Measurements from ENCODE around the gene ZFAND3.

ZFAND3 gene

GRCh38 chr6:38170666-38171355 is 351.3 kb downstream of the ZFAND3 start:
- no peak for DNase-seq (ENCODE audit: low read depth)
- H3K36me3 ChIP-seq (ENCODE audit: control insufficient read depth, insufficient read depth, low read length, severe bottlenecking), result peaks cover 4% of the 10 kb centered on the region
- no peaks in the 10 kb centered on the region for H3K27me3 ChIP-seq (replicated peaks; ENCODE audit: control insufficient read depth, insufficient read depth, low read length)
- H3K4me1 ChIP-seq (ENCODE audit: control insufficient read depth, insufficient read depth, low read length), result peaks cover 5% of the 10 kb centered on the region
- no peaks in the 10 kb centered on the region for H3K9me3 ChIP-seq (ENCODE audit: control insufficient read depth, low read length)
- no peak overlapping the region for H3K4me3 ChIP-seq (ENCODE audit: low read length)
- no peak overlapping the region for H3K9ac ChIP-seq (ENCODE audit: low read length)

- H3K9ac ChIP-seq (ENCODE audit: low read length), result no peak overlapping the region
- no peaks in the 10 kb centered on the region for H3K27me3 ChIP-seq (replicated peaks; ENCODE audit: control insufficient read depth, insufficient read depth, low read length)
- DNase-seq (ENCODE audit: low read depth), result no peak
- H3K36me3 ChIP-seq (ENCODE audit: control insufficient read depth, insufficient read depth, low read length, severe bottlenecking), result peaks cover 4% of the 10 kb centered on the region
- no peak overlapping the region for H3K4me3 ChIP-seq (ENCODE audit: low read length)
- no peaks in the 10 kb centered on the region for H3K9me3 ChIP-seq (ENCODE audit: control insufficient read depth, low read length)
- H3K4me1 ChIP-seq (ENCODE audit: control insufficient read depth, insufficient read depth, low read length), result peaks cover 5% of the 10 kb centered on the region
Observed at GRCh38 chr6:38171997-38172738, 352.6 kb downstream of the ZFAND3 start.

GRCh38 chr6:38172739-38173410 is 353.3 kb downstream of the ZFAND3 start:
- H3K27me3 ChIP-seq (replicated peaks; ENCODE audit: control insufficient read depth, insufficient read depth, low read length), result no peaks in the 10 kb centered on the region
- peaks cover 4% of the 10 kb centered on the region for H3K36me3 ChIP-seq (ENCODE audit: control insufficient read depth, insufficient read depth, low read length, severe bottlenecking)
- H3K9me3 ChIP-seq (ENCODE audit: control insufficient read depth, low read length), result no peaks in the 10 kb centered on the region
- DNase-seq (ENCODE audit: low read depth), result no peak
- H3K4me3 ChIP-seq (ENCODE audit: low read length), result no peak overlapping the region
- H3K4me1 ChIP-seq (ENCODE audit: control insufficient read depth, insufficient read depth, low read length), result peaks cover 5% of the 10 kb centered on the region
- no peak overlapping the region for H3K9ac ChIP-seq (ENCODE audit: low read length)

- Histone ChIP-seq H3K9me3 (ENCODE audit: control insufficient read depth, low read length) (no peaks in the 10 kb centered on the region), H3K27me3 (replicated peaks; ENCODE audit: control insufficient read depth, insufficient read depth, low read length) (no peaks in the 10 kb centered on the region), H3K4me1 (ENCODE audit: control insufficient read depth, insufficient read depth, low read length) (peaks cover 5% of the 10 kb centered on the region), H3K9ac (ENCODE audit: low read length) (no peak overlapping the region), H3K4me3 (ENCODE audit: low read length) (no peak overlapping the region), H3K36me3 (ENCODE audit: control insufficient read depth, insufficient read depth, low read length, severe bottlenecking) (peaks cover 4% of the 10 kb centered on the region)
- DNase-seq (ENCODE audit: low read depth), result no peak
Observed at GRCh38 chr6:38173909-38174308, 354.4 kb downstream of the ZFAND3 start.

- DNase-seq (ENCODE audit: low read depth), result no peak
- H3K36me3 ChIP-seq (ENCODE audit: control insufficient read depth, insufficient read depth, low read length, severe bottlenecking), result peaks cover 4% of the 10 kb centered on the region
- no peak overlapping the region for H3K4me3 ChIP-seq (ENCODE audit: low read length)
- peaks cover 5% of the 10 kb centered on the region for H3K4me1 ChIP-seq (ENCODE audit: control insufficient read depth, insufficient read depth, low read length)
- H3K9ac ChIP-seq (ENCODE audit: low read length), result no peak overlapping the region
- no peaks in the 10 kb centered on the region for H3K27me3 ChIP-seq (replicated peaks; ENCODE audit: control insufficient read depth, insufficient read depth, low read length)
- H3K9me3 ChIP-seq (ENCODE audit: control insufficient read depth, low read length), result no peaks in the 10 kb centered on the region
Observed at GRCh38 chr6:38174315-38174714, 354.8 kb downstream of the ZFAND3 start.

GRCh38 chr6:38174806-38175495 is 355.4 kb downstream of the ZFAND3 start:
- DNase-seq (ENCODE audit: low read depth), result no peak
- Histone ChIP-seq H3K9me3 (ENCODE audit: control insufficient read depth, low read length) (no peaks in the 10 kb centered on the region), H3K36me3 (ENCODE audit: control insufficient read depth, insufficient read depth, low read length, severe bottlenecking) (peaks cover 4% of the 10 kb centered on the region), H3K27me3 (replicated peaks; ENCODE audit: control insufficient read depth, insufficient read depth, low read length) (no peaks in the 10 kb centered on the region), H3K4me3 (ENCODE audit: low read length) (no peak overlapping the region), H3K9ac (ENCODE audit: low read length) (no peak overlapping the region), H3K4me1 (ENCODE audit: control insufficient read depth, insufficient read depth, low read length) (peaks cover 5% of the 10 kb centered on the region)

GRCh38 chr6:38175786-38176185 is 356.3 kb downstream of the ZFAND3 start:
- no peaks in the 10 kb centered on the region for H3K27me3 ChIP-seq (replicated peaks; ENCODE audit: control insufficient read depth, insufficient read depth, low read length)

GRCh38 chr6:38176797-38177751 is 357.5 kb downstream of the ZFAND3 start:
- H3K9me3 ChIP-seq (ENCODE audit: control insufficient read depth, low read length), result no peaks in the 10 kb centered on the region
- H3K9ac ChIP-seq (ENCODE audit: low read length), result no peak overlapping the region
- H3K4me1 ChIP-seq (ENCODE audit: control insufficient read depth, insufficient read depth, low read length), result peaks cover 5% of the 10 kb centered on the region
- H3K36me3 ChIP-seq (ENCODE audit: control insufficient read depth, insufficient read depth, low read length, severe bottlenecking), result peaks cover 4% of the 10 kb centered on the region
- H3K27me3 ChIP-seq (replicated peaks; ENCODE audit: control insufficient read depth, insufficient read depth, low read length), result no peaks in the 10 kb centered on the region
- DNase-seq (ENCODE audit: low read depth), result no peak
- no peak overlapping the region for H3K4me3 ChIP-seq (ENCODE audit: low read length)

More at GRCh38 chr6:38175786-38176185, 356.3 kb downstream of the ZFAND3 start:
- H3K36me3 ChIP-seq (ENCODE audit: control insufficient read depth, insufficient read depth, low read length, severe bottlenecking), result peaks cover 4% of the 10 kb centered on the region
- no peak overlapping the region for H3K4me3 ChIP-seq (ENCODE audit: low read length)
- H3K4me1 ChIP-seq (ENCODE audit: control insufficient read depth, insufficient read depth, low read length), result peaks cover 5% of the 10 kb centered on the region
- no peak for DNase-seq (ENCODE audit: low read depth)
- no peak overlapping the region for H3K9ac ChIP-seq (ENCODE audit: low read length)
- no peaks in the 10 kb centered on the region for H3K9me3 ChIP-seq (ENCODE audit: control insufficient read depth, low read length)

GRCh38 chr6:38177882-38178583 is 358.5 kb downstream of the ZFAND3 start:
- Histone ChIP-seq H3K9me3 (ENCODE audit: control insufficient read depth, low read length) (no peaks in the 10 kb centered on the region), H3K27me3 (replicated peaks; ENCODE audit: control insufficient read depth, insufficient read depth, low read length) (no peaks in the 10 kb centered on the region), H3K9ac (ENCODE audit: low read length) (no peak overlapping the region), H3K36me3 (ENCODE audit: control insufficient read depth, insufficient read depth, low read length, severe bottlenecking) (peaks cover 4% of the 10 kb centered on the region), H3K4me3 (ENCODE audit: low read length) (no peak overlapping the region), H3K4me1 (ENCODE audit: control insufficient read depth, insufficient read depth, low read length) (no peaks in the 10 kb centered on the region)
- no peak for DNase-seq (ENCODE audit: low read depth)

- H3K4me3 ChIP-seq (ENCODE audit: low read length), result no peak overlapping the region
- H3K4me1 ChIP-seq (ENCODE audit: control insufficient read depth, insufficient read depth, low read length), result no peaks in the 10 kb centered on the region
- H3K27me3 ChIP-seq (replicated peaks; ENCODE audit: control insufficient read depth, insufficient read depth, low read length), result no peaks in the 10 kb centered on the region
- H3K9me3 ChIP-seq (ENCODE audit: control insufficient read depth, low read length), result no peaks in the 10 kb centered on the region
- DNase-seq (ENCODE audit: low read depth), result no peak
- H3K9ac ChIP-seq (ENCODE audit: low read length), result no peak overlapping the region
- peaks cover 4% of the 10 kb centered on the region for H3K36me3 ChIP-seq (ENCODE audit: control insufficient read depth, insufficient read depth, low read length, severe bottlenecking)
Observed at GRCh38 chr6:38178584-38178886, 359.0 kb downstream of the ZFAND3 start.

Data from adipocyte (in vitro differentiated cells).